Endothelial cell of umbilical vein (primary cell): ENCODE measurements around the gene KLC1. TPM values are rescaled to one million over a fixed set of nuclear protein-coding genes. Genes with fewer than 3 reads are reported as not detected.

ENCODE experiments used
- BruUV-seq: library from RNA; stranded (reverse); fragments of 400-500 nt; replicated peaks from 2 replicates; lab custom pipeline; 2021; lab: Mats Ljungman, UMichigan
- CTCF ChIA-PET: fragments of 300-600, 350-600 bp; sonication (Branson Sonifier 250); formaldehyde crosslinking; loops from one replicate; lab custom pipeline; 2021; ENCODE audit warnings: antibody characterized with exemption, inconsistent platforms; lab: Charles Lee
- POLR2A ChIA-PET: fragments of 300-600, 350-600 bp; sonication (Branson Sonifier 250); formaldehyde crosslinking; loops from one replicate; lab custom pipeline; 2021; ENCODE audit warnings: antibody characterized with exemption, inconsistent platforms; lab: Charles Lee
- DNase-seq: peaks from one replicate; pipeline ENCODE4 v3.0.0-alpha.2; 2011; ENCODE audit warnings: low read depth, low spot score
- FAIRE-seq: peaks from 2 replicates; lab custom pipeline; 2011; peaks lifted over from hg19 to GRCh38; lab: Jason Lieb, UNC
- H2AFZ ChIP-seq: 2 replicates; pipeline ENCODE4 v1.6.0; 2012; ENCODE audit warnings: low read depth, low read length, control low read depth, inconsistent platforms
- H3K27ac ChIP-seq: 2 replicates; pipeline ENCODE4 v1.5.1; 2011; ENCODE audit warnings: low read depth, mild to moderate bottlenecking, control low read depth, low read length, moderate library complexity; ENCODE audit not compliant: insufficient read depth
- H3K27me3 ChIP-seq, 2 experiments: 2 replicates each; pipeline versions ENCODE4 v1.6.0 to v1.6.1; 2011; ENCODE audit warnings: low read length in 2 of 2, mixed read lengths in 1 of 2; ENCODE audit not compliant: control insufficient read depth in 2 of 2, insufficient read depth in 2 of 2
- H3K36me3 ChIP-seq, 2 experiments: 2 replicates in 1 of 2; 3 replicates in 1 of 2; pipeline ENCODE4 v1.5.1; 2011; ENCODE audit warnings: low read length in 2 of 2, mild to moderate bottlenecking in 1 of 2, moderate library complexity in 1 of 2; ENCODE audit not compliant: control insufficient read depth in 2 of 2, insufficient read depth in 2 of 2; ENCODE audit errors: extremely low read depth in 1 of 2
- H3K4me1 ChIP-seq: 3 replicates; pipeline ENCODE4 v1.5.1; 2011; ENCODE audit warnings: mild to moderate bottlenecking, low read length; ENCODE audit not compliant: control insufficient read depth, insufficient read depth; ENCODE audit errors: extremely low read depth
- H3K4me2 ChIP-seq: 2 replicates; pipeline ENCODE4 v1.6.1; 2011; ENCODE audit warnings: low read length, control low read depth, mixed read lengths; ENCODE audit not compliant: insufficient read depth
- H3K4me3 ChIP-seq, 3 experiments: fragments of 200-600 bp in 1 of 3; sonication (generic), shearing (Covaris generic) in 1 of 3; replicated peaks in 1 of 3; 2 replicates each; pipeline ENCODE4 v1.5.1; 2011 to 2016; ENCODE audit warnings: control low read depth in 3 of 3, low read length in 3 of 3, mild to moderate bottlenecking in 2 of 3, inconsistent platforms in 1 of 3, low read depth in 1 of 3, moderate library complexity in 1 of 3; ENCODE audit not compliant: insufficient read depth in 1 of 3
- H3K79me2 ChIP-seq: 2 replicates; pipeline ENCODE4 v1.6.0; 2012; ENCODE audit warnings: low read length, inconsistent platforms; ENCODE audit not compliant: control insufficient read depth, insufficient read depth
- H3K9ac ChIP-seq: replicated peaks from 2 replicates; pipeline ENCODE3; 2011; ENCODE audit warnings: low read length, control low read depth; ENCODE audit not compliant: insufficient read depth; ENCODE audit errors: extremely low read depth
- H3K9me1 ChIP-seq: replicated peaks from 3 replicates; pipeline ENCODE4 v1.6.0; 2011; ENCODE audit warnings: mild to moderate bottlenecking, low read length; ENCODE audit not compliant: control insufficient read depth, insufficient read depth; ENCODE audit errors: extremely low read depth
- H3K9me3 ChIP-seq: replicated peaks from 2 replicates; pipeline ENCODE4 v1.5.1; 2012; ENCODE audit warnings: low read length, inconsistent platforms; ENCODE audit not compliant: control insufficient read depth, insufficient read depth
- H4K20me1 ChIP-seq: replicated peaks from 2 replicates; pipeline ENCODE3; 2011; ENCODE audit warnings: mild to moderate bottlenecking, low read length; ENCODE audit not compliant: control insufficient read depth, insufficient read depth; ENCODE audit errors: extremely low read depth
- CTCF ChIP-seq, 2 donors: IDR thresholded peaks; 1 replicate in 1 of 2; 2 replicates in 1 of 2; pipeline ENCODE4 v1.5.1; 2011; ENCODE audit warnings: low read length in 2 of 2, mild to moderate bottlenecking in 2 of 2, moderate library complexity in 2 of 2, control low read depth in 1 of 2, inconsistent platforms in 1 of 2, low read depth in 1 of 2; ENCODE audit not compliant: insufficient read depth in 1 of 2; ENCODE audit errors: extremely low read depth in 1 of 2
- EZH2 ChIP-seq: IDR thresholded peaks from 2 replicates; pipeline ENCODE4 v1.6.1; 2012; ENCODE audit warnings: borderline replicate concordance, low read depth, mild to moderate bottlenecking, moderate library complexity, low read length, inconsistent platforms; ENCODE audit not compliant: severe bottlenecking
- FOS ChIP-seq: IDR thresholded peaks from 2 replicates; pipeline ENCODE4 v1.6.1; 2011; ENCODE audit warnings: mild to moderate bottlenecking, low read length, moderate library complexity, borderline replicate concordance; ENCODE audit not compliant: insufficient read depth
- JUN ChIP-seq: IDR thresholded peaks from 2 replicates; pipeline ENCODE4 v1.6.1; 2011; ENCODE audit warnings: borderline replicate concordance, low read depth; ENCODE audit not compliant: insufficient read length, insufficient read depth
- MAX ChIP-seq: IDR thresholded peaks from 2 replicates; pipeline ENCODE4 v1.6.1; 2011; ENCODE audit not compliant: insufficient read depth, insufficient read length
- MYC ChIP-seq: IDR thresholded peaks from one replicate; pipeline ENCODE4 v1.6.1; 2011; ENCODE audit warnings: mild to moderate bottlenecking, low read depth, low read length
- POLR2A ChIP-seq: IDR thresholded peaks from 2 replicates; pipeline ENCODE4 v1.6.1; 2012; ENCODE audit warnings: low read depth, mild to moderate bottlenecking, control low read depth, low read length
- POLR2AphosphoS5 ChIP-seq: IDR thresholded peaks from 2 replicates; pipeline ENCODE4 v1.6.1; 2012; ENCODE audit warnings: low read depth, mild to moderate bottlenecking, control low read depth, low read length, moderate library complexity; ENCODE audit not compliant: insufficient read depth
- dilution Hi-C: fragments of 300-500 bp; cut with MboI; formaldehyde crosslinking; loops from one replicate; pipeline ENCODE4 v1.15.0; 2019; ENCODE audit warnings: low sequenced_read_pairs; ENCODE audit not compliant: extremely low pct_ligation_motif_present
- intact Hi-C: fragments of 100-400 bp; cut with micrococcal nuclease; formaldehyde crosslinking; loops from one replicate; pipeline ENCODE4 v1.10.0; 2022
- polyA plus RNA-seq, 4 experiments: library from polyadenylated mRNA; depleted of rRNA in 3 of 4; stranded (reverse) in 3 of 4; unstranded in 1 of 4; fragments of >200 nt; gene quantifications; 2 replicates each; pipeline versions ENCODE4 v1.2.1 to v1.2.3, GENCODE V29; 2011 to 2012; ENCODE audit warnings: missing spikeins in 1 of 4
- total RNA-seq: library from RNA; stranded (reverse); gene quantifications from 2 replicates; pipeline ENCODE4 v1.2.3, GENCODE V29; 2021

KLC1 gene
- total and polyA plus RNA-seq, 2 donors (not counting 3 experiments of a cell fraction or from before 2014, with no cell fraction given) = 124 to 233 TPM

- Histone ChIP-seq H3K36me3 (peaks cover 21 to 23% of the 10 kb centered on the region in 2 experiments), H3K9me1 (no peaks in the 10 kb centered on the region), H3K9me3 (no peaks in the 10 kb centered on the region), H2AFZ (no peak overlapping the region), H3K27ac (no peak overlapping the region), H3K9ac (no peak overlapping the region), H4K20me1 (peaks cover 2% of the 10 kb centered on the region), H3K4me2 (no peak overlapping the region), H3K27me3 (no peaks in the 10 kb centered on the region), H3K79me2 (peaks cover 32% of the 10 kb centered on the region), H3K4me1 (no peaks in the 10 kb centered on the region), H3K4me3 (no peak overlapping the region)
- no peak for FAIRE-seq
- ChIA-PET POLR2A (no interaction called here), CTCF (interaction anchor here (0.9 kb wide), 1 partner anchor 13 kb away, joined by 3 read pairs; no protein-coding TSS in a partner anchor)
- DNase-seq = no peak
- no TSS peak for BruUV-seq
- no peak for TF ChIP-seq MYC
- TF ChIP-seq POLR2A = no peak
- TF ChIP-seq JUN = no peak
- TF ChIP-seq FOS = no peak
- no peak for TF ChIP-seq CTCF (IDR thresholded peaks at IDR 0.05; ENCODE audit: extremely low read depth in 1 of 2, insufficient read depth in 1 of 2, low read depth in 1 of 2, low read length in 2 of 2)
- TF ChIP-seq MAX = no peak
- no peak for TF ChIP-seq POLR2AphosphoS5
- no peak for TF ChIP-seq EZH2
- dilution Hi-C loops = no loop called here
- intact Hi-C loops = no loop called here
Measured at GRCh38 chr14:103667671-103668070, 38.7 kb downstream of the KLC1 start.
